ENCODE data around the gene SYN1. TPM values are rescaled to one million over a fixed set of nuclear protein-coding genes. Genes with fewer than 3 reads are reported as not detected.

Gene SYN1
- polyA plus RNA-seq, 3 donors = 0.11 to 4.0 (median 0.29) TPM

GRCh38 chrX:47625365-47625764 lies 5.7 kb upstream of the SYN1 start:
- H3K27me3 ChIP-seq (ENCODE audit: control insufficient read depth in 2 of 2, insufficient read depth in 2 of 2, low read length in 2 of 2) = no peaks in the 10 kb centered on the region
- no peak for DNase-seq
- H3K9ac ChIP-seq (ENCODE audit: insufficient read depth, low read length, poor library complexity, severe bottlenecking) = no peak overlapping the region
- H3K4me3 ChIP-seq (replicated peaks in 1 of 3; ENCODE audit: low read depth in 2 of 3, low read length in 3 of 3) = peak overlapping the region in 1 of 3 experiments; percentile 20
- H4K20me1 ChIP-seq (ENCODE audit: insufficient read depth, low read length) = peaks cover 62% of the 10 kb centered on the region
- peak overlapping the region; percentile 75 for H3K4me2 ChIP-seq (replicated peaks; ENCODE audit: extremely low read depth, low read length, poor library complexity, severe bottlenecking)
- H3K4me1 ChIP-seq (ENCODE audit: control insufficient read depth in 1 of 2, insufficient read depth in 2 of 2, low read length in 2 of 2) = peaks cover 59 to 63% of the 10 kb centered on the region in 2 donors
- peaks cover 0 to 9% (median 0%) of the 10 kb centered on the region in 7 donors for H3K9me3 Mint-ChIP-seq
- H3K79me2 ChIP-seq (ENCODE audit: insufficient read depth, low read length) = peaks cover 31% of the 10 kb centered on the region
- H3K27ac Mint-ChIP-seq = peak overlapping the region in 2 of 7 donors; percentile 15 to 34
- H3K9me3 ChIP-seq (replicated peaks in 1 of 2; ENCODE audit: control insufficient read depth in 1 of 2, insufficient read depth in 1 of 2, low read length in 2 of 2) = no peaks in the 10 kb centered on the region
- H3K36me3 Mint-ChIP-seq = peaks cover 39 to 46% of the 10 kb centered on the region in 2 donors
- H3K4me3 Mint-ChIP-seq = peak overlapping the region in 1 of 2 donors; percentile 48
- H3K4me1 Mint-ChIP-seq = peaks cover 63% of the 10 kb centered on the region
- peaks cover 3 to 8% (median 6%) of the 10 kb centered on the region in 3 donors for H3K27me3 Mint-ChIP-seq (ENCODE audit: low read depth in 3 of 3)
- intact Hi-C loops (cut with micrococcal nuclease) = loop anchor here in 1 of 2 donors (5.0 kb wide), 1 partner anchor 38 kb away; no protein-coding TSS in a partner anchor
- 100% methylated on average over 1 of the region's 2 CpGs for WGBS (ENCODE audit: insufficient coverage)
- no peak overlapping the region for H3K27ac ChIP-seq (ENCODE audit: low read depth in 1 of 2, low read length in 2 of 2)
- H2AFZ ChIP-seq (ENCODE audit: insufficient read depth, low read depth, low read length, poor library complexity, severe bottlenecking) = no peak overlapping the region
- no peak for TF ChIP-seq CTCF (IDR thresholded peaks at IDR 0.05)
- H3K36me3 ChIP-seq (replicated peaks in 1 of 2; ENCODE audit: control insufficient read depth in 1 of 2, insufficient read depth in 2 of 2, low read length in 2 of 2) = peaks cover 38 to 39% of the 10 kb centered on the region in 2 donors

GRCh38 chrX:47623540-47624027 lies 3.9 kb upstream of the SYN1 start:
- Mint-ChIP-seq H3K9me3 (peaks cover 0 to 10% (median 2%) of the 10 kb centered on the region in 7 donors), H3K36me3 (peaks cover 39 to 40% of the 10 kb centered on the region in 2 donors), H3K27me3 (ENCODE audit: low read depth in 3 of 3) (peaks cover 8 to 10% (median 10%) of the 10 kb centered on the region in 3 donors), H3K27ac (peak overlapping the region in 3 of 7 donors; percentile 43 to 81 (median 77)), H3K4me3 (peak overlapping the region; percentile 66 to 82), H3K4me1 (peaks cover 54% of the 10 kb centered on the region)
- Histone ChIP-seq H3K27ac (ENCODE audit: low read depth in 1 of 2, low read length in 2 of 2) (no peak overlapping the region), H3K9ac (ENCODE audit: insufficient read depth, low read length, poor library complexity, severe bottlenecking) (no peak overlapping the region), H2AFZ (ENCODE audit: insufficient read depth, low read depth, low read length, poor library complexity, severe bottlenecking) (no peak overlapping the region), H3K4me3 (replicated peaks in 1 of 3; ENCODE audit: low read depth in 2 of 3, low read length in 3 of 3) (peak overlapping the region in 1 of 3 experiments; percentile 35), H3K36me3 (replicated peaks in 1 of 2; ENCODE audit: control insufficient read depth in 1 of 2, insufficient read depth in 2 of 2, low read length in 2 of 2) (peaks cover 38 to 39% of the 10 kb centered on the region in 2 donors), H4K20me1 (ENCODE audit: insufficient read depth, low read length) (peaks cover 62% of the 10 kb centered on the region), H3K9me3 (replicated peaks in 1 of 2; ENCODE audit: control insufficient read depth in 1 of 2, insufficient read depth in 1 of 2, low read length in 2 of 2) (no peaks in the 10 kb centered on the region), H3K79me2 (ENCODE audit: insufficient read depth, low read length) (peaks cover 24% of the 10 kb centered on the region), H3K4me2 (replicated peaks; ENCODE audit: extremely low read depth, low read length, poor library complexity, severe bottlenecking) (peak overlapping the region; percentile 52), H3K27me3 (ENCODE audit: control insufficient read depth in 2 of 2, insufficient read depth in 2 of 2, low read length in 2 of 2) (no peaks in the 10 kb centered on the region), H3K4me1 (ENCODE audit: control insufficient read depth in 1 of 2, insufficient read depth in 2 of 2, low read length in 2 of 2) (peaks cover 52 to 60% of the 10 kb centered on the region in 2 donors)
- intact Hi-C loops (cut with micrococcal nuclease) = no loop called here
- DNase-seq = peak in 2 of 3 donors; percentile 49 to 53
- TF ChIP-seq CTCF (IDR thresholded peaks at IDR 0.05) = no peak
- 0% methylated on average over 14 of the region's 35 CpGs for WGBS (ENCODE audit: insufficient coverage)

Measured in CD14-positive monocyte (primary cell).